ENCODE results near the gene ERICH6.

ERICH6 gene

DNA sequence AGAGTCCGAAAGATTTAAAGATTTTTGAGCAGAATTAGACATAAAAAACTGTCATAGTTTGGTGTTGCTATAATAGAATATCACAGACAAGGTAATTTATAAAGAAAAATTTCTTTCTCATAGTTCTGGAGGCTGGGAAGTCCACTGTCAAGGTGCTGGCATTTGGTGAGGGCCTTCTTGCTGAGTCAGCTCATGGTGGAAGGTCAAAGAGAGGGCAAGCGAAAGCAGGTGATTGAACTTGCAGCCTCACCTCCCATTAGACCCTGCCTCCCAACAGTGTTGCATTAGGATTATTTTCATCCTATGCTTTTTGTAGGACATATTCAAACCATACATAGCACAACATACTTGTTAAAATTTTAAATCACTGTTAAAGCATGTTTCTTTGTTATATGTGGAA lies 90.7 kb downstream of the ERICH6 start:
- DNase-seq (ENCODE audit: low read depth): no peak

GRCh38 chr3:150612494-150612893 lies 91.2 kb downstream of the ERICH6 start:
- DNase-seq (ENCODE audit: low read depth): no peak

DNA sequence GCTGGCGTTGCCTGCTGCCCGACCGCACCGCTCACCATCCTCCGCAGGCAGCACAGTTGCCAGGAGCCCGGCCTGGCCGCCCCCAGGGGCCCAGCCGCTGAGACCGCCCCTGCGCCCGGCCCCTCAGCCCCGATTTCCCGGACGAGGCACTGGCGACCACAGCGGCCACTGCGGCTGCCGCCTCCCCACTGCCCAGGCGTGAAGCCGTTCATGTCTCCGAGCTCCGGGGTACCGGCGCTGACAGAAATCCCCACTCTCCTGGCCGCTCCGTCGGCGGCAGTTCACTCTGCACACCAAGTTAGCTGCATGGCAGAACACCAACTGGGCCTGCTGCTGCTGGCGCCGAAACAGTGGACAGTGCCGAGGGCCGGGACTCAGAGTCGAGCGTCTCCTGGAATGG lies 92.1 kb downstream of the ERICH6 start:
- no peak for DNase-seq (ENCODE audit: low read depth)

DNA sequence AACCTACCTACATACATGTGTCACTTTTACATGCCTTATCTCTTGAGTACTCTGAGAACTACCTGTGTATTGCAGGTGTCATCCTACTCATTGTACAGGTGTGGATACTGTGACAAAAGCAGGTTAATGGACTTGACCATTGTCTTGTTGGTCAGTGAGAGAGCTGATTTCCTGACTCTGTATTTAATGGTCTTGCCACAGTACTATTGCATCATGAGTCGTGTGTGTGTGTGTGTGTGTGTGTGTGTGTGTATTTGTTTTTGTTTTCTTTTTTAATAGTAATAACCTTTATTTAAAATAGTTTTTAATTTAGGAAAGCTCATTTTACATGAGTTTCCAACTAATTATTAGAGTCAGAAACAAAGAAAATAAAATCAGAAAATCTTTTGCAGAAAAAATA lies 92.9 kb downstream of the ERICH6 start:
- no peak for DNase-seq (ENCODE audit: low read depth)

DNA sequence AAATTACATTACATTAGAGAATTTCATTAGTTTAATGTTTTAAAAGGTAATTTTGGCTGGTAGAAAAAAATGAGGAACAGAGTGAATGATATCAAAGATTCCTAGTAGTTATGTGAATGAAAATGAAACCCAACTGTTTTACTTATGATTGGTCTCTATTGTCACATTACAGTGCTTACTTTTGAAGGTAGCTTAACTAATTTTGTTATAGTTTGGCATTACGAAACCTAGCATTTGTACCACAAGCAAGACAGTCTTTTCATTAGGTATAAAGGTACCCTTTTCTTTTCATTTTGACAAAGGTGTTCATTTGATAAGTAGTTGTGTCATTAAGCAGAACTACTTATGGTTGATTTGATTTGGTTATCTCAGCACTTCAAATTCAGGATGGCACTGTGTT lies 93.7 kb downstream of the ERICH6 start:
- no peak for DNase-seq (ENCODE audit: low read depth)

Data from stimulated activated CD4-positive, alpha-beta T cell treated with anti-CD3 and anti-CD28 coated beads, Interleukin-2, amount 100 ng/mL, for 4 hours (primary cell).